Ovary (tissue), 9 donors: ENCODE results near the gene RAB40A. TPM values are rescaled to one million over a fixed set of nuclear protein-coding genes. Genes with fewer than 3 reads are reported as not detected.
"Not testable (repeated sequence)": the region's sequence is repeated elsewhere in the genome, so short reads cannot be mapped to it uniquely, and the experiment has no call there.

ENCODE experiments used
- DNase-seq, 5 donors: peaks; one replicate each; pipeline ENCODE4 v3.0.0-alpha.2; 2019 to 2020
- H3K27ac ChIP-seq, 2 donors: fragments of 200-600 bp; one replicate each; pipeline versions ENCODE4 v1.5.1 to v1.8.0; 2019 to 2022
- H3K27me3 ChIP-seq: fragments of 200-600 bp; one replicate; pipeline ENCODE4 v1.8.0; 2022
- H3K36me3 ChIP-seq: fragments of 200-600 bp; sonication (generic); one replicate; pipeline ENCODE4 v1.5.1; 2019
- H3K4me1 ChIP-seq: one replicate; pipeline ENCODE4 v1.8.1; 2013; ENCODE audit warnings: mild to moderate bottlenecking, moderate library complexity; ENCODE audit not compliant: insufficient read depth
- H3K4me3 ChIP-seq: fragments of 200-600 bp; sonication (generic); one replicate; pipeline ENCODE4 v1.5.1; 2017
- H3K9me3 ChIP-seq, 2 donors: fragments of 200-600 bp in 1 of 2; sonication (generic) in 1 of 2; one replicate each; pipeline versions ENCODE4 v1.5.1 to v1.8.1; 2013 to 2019; ENCODE audit warnings: mild to moderate bottlenecking in 1 of 2, moderate library complexity in 1 of 2
- EP300 ChIP-seq: sonication (generic); formaldehyde crosslinking; IDR thresholded peaks from one replicate; pipeline ENCODE4 v1.6.1; 2017; ENCODE audit warnings: antibody characterized with exemption
- POLR2A ChIP-seq: fragments of 450-650 bp; IDR thresholded peaks from one replicate; pipeline ENCODE4 v1.6.1; 2017; ENCODE audit warnings: antibody characterized with exemption, mild to moderate bottlenecking, moderate library complexity
- WGBS, 3 donors: extraction: QIAGEN DNeasy Blood & Tissue Kit in 1 of 3; methylation state at CpG; one replicate each; pipeline versions ENCODE4 v1.1.5 to v1.1.7; 2013 to 2017; 5-methylcytosine and 5-hydroxymethylcytosine counted together
- intact Hi-C, 4 donors: fragments of 100-400 bp; cut with DNase I; formaldehyde crosslinking; loops; one replicate each; pipeline versions ENCODE4 v1.11.0 to v1.15.1; 2022 to 2023
- polyA plus RNA-seq, 2 donors: library from polyadenylated mRNA; stranded (reverse); fragments of 200-250 nt in 1 of 2; fragments of 350-450 nt in 1 of 2; fragmentation: Illumina TruSeq in 1 of 2; extraction: RNeasy Lipid Tissue Mini Kit (QIAGEN cat#74804) in 1 of 2; gene quantifications; one replicate each; pipeline ENCODE4 v1.2.3, GENCODE V29; 2013 to 2014
- total RNA-seq, 7 donors: library from RNA; depleted of rRNA in 2 of 7; stranded (reverse); fragments of >200 nt in 2 of 7; fragmentation: NEBNext Ultra II Directional in 3 of 7; extraction: Animal tissue kit (Norgen Biotek cat#: 25700) in 3 of 7; gene quantifications; one replicate each; pipeline versions ENCODE4 v1.1.0 to v1.2.4, GENCODE V29; 2016 to 2023
- TF ChIP-seq, protein P1 (sequence below), 3 donors: fragments of 450-650 bp in 2 of 3; fragments of 200-600 bp in 1 of 3; IDR thresholded peaks; one replicate each; pipeline versions ENCODE4 v1.5.1 to v1.8.0; 2016 to 2022; ENCODE audit warnings: antibody characterized with exemption in 3 of 3, mild to moderate bottlenecking in 1 of 3
- donor health status: DM: no; HTN: no; CAD: no; lungs with moderate emphysema.
- donor health status: DM: no; HTN: no; CAD: no.
- donor health status: Bipolar disorder and iron deficiency.
- donor health status: DM: yes; HTN: yes; CAD: no.
- donor health status: DM: no; HTN: no; CAD: no.
- donor health status: DM: yes; HTN: yes; CAD: no.

The RAB40A gene
- total and polyA plus RNA-seq, 9 donors = 0.81 to 7.4 (median 2.5) TPM

DNA sequence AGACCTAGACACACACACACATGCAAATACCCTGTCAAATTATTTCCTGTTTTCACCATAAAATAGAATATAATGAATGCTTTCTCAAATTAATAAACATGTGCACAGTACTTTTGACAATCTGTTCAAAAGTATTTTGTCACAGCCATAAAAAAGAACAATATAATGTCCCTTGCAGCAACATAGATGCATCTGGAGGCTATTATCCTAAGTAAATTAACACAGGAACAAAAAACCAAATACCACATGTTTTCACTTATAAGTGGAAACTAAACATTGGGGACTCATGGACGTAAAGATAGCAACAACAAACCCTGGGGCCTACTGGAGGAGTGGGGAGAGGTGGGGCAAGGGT is 15.5 kb downstream of the RAB40A start:
- WGBS, 3 donors = 32 to 56% (median 51%) methylated on average over 1 of the region's 1 CpG
- Histone ChIP-seq H3K27me3 (no peaks in the 10 kb centered on the region), H3K36me3 (no peaks in the 10 kb centered on the region), H3K9me3 (no peaks in the 10 kb centered on the region), H3K4me1 (no peaks in the 10 kb centered on the region), H3K27ac (no peak overlapping the region), H3K4me3 (no peak overlapping the region)
- intact Hi-C loops = no loop called here
- TF ChIP-seq POLR2A (no peak), EP300 (no peak)
- TF ChIP-seq, protein P1, sequence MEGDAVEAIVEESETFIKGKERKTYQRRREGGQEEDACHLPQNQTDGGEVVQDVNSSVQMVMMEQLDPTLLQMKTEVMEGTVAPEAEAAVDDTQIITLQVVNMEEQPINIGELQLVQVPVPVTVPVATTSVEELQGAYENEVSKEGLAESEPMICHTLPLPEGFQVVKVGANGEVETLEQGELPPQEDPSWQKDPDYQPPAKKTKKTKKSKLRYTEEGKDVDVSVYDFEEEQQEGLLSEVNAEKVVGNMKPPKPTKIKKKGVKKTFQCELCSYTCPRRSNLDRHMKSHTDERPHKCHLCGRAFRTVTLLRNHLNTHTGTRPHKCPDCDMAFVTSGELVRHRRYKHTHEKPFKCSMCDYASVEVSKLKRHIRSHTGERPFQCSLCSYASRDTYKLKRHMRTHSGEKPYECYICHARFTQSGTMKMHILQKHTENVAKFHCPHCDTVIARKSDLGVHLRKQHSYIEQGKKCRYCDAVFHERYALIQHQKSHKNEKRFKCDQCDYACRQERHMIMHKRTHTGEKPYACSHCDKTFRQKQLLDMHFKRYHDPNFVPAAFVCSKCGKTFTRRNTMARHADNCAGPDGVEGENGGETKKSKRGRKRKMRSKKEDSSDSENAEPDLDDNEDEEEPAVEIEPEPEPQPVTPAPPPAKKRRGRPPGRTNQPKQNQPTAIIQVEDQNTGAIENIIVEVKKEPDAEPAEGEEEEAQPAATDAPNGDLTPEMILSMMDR (IDR thresholded peaks at IDR 0.05) = no peak
- no peak for DNase-seq

DNA sequence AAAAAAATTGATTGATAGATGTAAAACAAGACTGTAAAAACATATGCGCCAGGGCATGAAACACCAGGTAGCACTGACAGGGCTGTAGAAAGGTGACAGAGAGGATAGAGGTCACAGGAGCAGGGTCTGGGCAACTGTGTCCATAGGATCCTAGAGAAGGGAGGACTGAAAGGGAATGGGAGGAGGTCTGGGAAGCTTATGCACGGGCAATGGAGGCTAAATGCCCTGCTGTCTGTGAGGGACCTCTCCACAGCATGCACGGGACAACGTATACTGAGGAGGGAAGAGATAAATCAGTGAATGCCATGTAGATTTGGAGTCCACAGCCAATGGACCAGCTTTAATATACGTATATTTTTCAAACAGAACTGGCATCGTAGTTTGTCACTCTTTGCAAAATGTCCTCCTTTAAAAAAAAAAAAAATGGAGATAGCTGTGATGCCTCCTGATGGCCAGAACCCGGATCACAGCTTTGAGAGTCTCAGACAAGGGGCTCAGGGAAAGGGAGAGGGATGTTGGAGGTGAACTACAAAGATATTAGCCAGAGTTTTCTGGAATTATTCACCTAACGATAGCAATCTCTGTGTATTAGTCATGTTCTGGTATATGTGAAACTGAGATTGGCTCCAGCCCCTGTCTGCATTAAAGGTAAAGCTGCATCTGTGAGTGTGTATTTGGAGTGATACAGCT is 16.0 kb downstream of the RAB40A start:
- no peak overlapping the region for H3K4me3 ChIP-seq
- TF ChIP-seq POLR2A (no peak), EP300 (no peak)
- TF ChIP-seq, protein P1 (IDR thresholded peaks at IDR 0.05) = no peak
- no peak overlapping the region for H3K27ac ChIP-seq
- DNase-seq = no peak
- H3K36me3 ChIP-seq = no peaks in the 10 kb centered on the region
- no peaks in the 10 kb centered on the region for H3K27me3 ChIP-seq
- no peaks in the 10 kb centered on the region for H3K4me1 ChIP-seq
- no peaks in the 10 kb centered on the region for H3K9me3 ChIP-seq
- intact Hi-C loops = no loop called here
- WGBS, 3 donors = 57 to 61% (median 57%) methylated on average over 8 of the region's 8 CpGs

DNA sequence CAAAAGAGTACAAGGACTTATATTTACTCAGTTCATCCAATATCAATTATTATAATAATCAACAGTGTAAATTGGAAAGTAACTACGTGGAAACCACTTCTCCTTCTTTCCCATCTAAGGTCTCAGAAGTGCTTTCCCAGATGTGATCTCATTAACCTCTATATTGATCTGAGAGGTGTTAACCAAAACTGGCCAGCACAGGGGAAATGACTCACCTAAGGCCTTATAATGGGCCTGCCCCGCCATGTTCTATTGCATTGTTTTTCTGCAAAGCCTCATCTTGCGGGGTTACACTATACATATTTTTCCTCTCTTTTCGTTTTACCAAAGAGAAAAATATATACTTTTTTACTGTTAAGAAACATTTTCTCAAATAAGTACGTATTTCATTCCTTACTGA is 20.5 kb downstream of the RAB40A start:
- TF ChIP-seq, protein P1 (IDR thresholded peaks at IDR 0.05) = no peak
- no peak for TF ChIP-seq EP300
- TF ChIP-seq POLR2A = no peak
- intact Hi-C loops = no loop called here
- Histone ChIP-seq H3K27me3 (no peaks in the 10 kb centered on the region), H3K27ac (no peak overlapping the region), H3K9me3 (no peaks in the 10 kb centered on the region), H3K36me3 (no peaks in the 10 kb centered on the region), H3K4me1 (no peaks in the 10 kb centered on the region), H3K4me3 (no peak overlapping the region)
- no peak for DNase-seq
- WGBS, 3 donors = 75 to 80% (median 78%) methylated on average over 5 of the region's 5 CpGs

DNA sequence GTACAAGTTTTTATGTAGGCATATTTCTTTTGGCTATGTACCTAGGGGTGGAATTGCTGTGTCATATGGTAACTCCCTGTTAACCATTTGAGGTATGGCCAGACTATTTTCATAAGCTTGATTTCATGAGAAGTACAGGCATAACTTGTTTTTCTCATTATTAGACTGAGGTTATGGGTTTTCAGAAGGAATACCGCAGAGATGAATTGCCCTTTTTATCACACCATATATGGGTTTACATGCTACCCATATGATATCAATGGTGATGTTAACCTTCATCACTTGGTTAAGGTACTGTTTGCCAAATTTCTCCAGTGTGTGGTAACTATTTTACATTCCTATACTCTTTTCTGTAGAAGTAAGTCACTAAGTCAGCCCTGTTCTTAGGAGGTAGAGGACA is 23.5 kb downstream of the RAB40A start:
- no peak for DNase-seq
- TF ChIP-seq EP300 (no peak), POLR2A (no peak)
- TF ChIP-seq, protein P1 (IDR thresholded peaks at IDR 0.05) = no peak
- intact Hi-C loops = no loop called here

GRCh38 chrX:103493578-103493977 is 25.7 kb downstream of the RAB40A start:
- 84 to 92% (median 87%) methylated on average over 3 of the region's 3 CpGs for WGBS, 3 donors
- H3K4me1 ChIP-seq, H3K4me3 ChIP-seq, H3K27me3 ChIP-seq, intact Hi-C loops, DNase-seq, H3K36me3 ChIP-seq, H3K9me3 ChIP-seq, H3K27ac ChIP-seq: not testable (repeated sequence)

More for the DNA sequence above, 23.5 kb downstream of the RAB40A start:
- H3K27ac ChIP-seq = no peak overlapping the region
- no peaks in the 10 kb centered on the region for H3K4me1 ChIP-seq
- WGBS, 3 donors = 90 to 100% (median 92%) methylated on average over 1 of the region's 1 CpG
- H3K9me3 ChIP-seq = no peaks in the 10 kb centered on the region
- H3K36me3 ChIP-seq = no peaks in the 10 kb centered on the region
- no peaks in the 10 kb centered on the region for H3K27me3 ChIP-seq
- H3K4me3 ChIP-seq = no peak overlapping the region

DNA sequence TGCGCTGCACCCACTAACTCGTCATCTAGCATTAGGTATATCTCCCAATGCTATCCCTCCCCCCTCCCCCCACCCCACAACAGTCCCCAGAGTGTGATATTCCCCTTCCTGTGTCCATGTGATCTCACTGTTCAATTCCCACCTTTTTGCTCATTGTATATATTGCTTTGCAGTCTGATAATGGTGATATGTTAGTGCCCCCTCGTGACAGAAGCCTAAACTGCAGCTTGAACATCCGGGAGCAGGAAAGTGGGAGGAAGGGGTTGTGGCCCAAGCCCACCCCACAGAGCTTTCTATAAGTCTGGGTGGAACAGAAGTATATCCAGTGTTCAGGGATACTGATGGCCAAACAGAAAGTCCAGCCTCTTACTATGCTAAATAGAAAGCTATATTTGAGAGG is 29.6 kb downstream of the RAB40A start:
- 0 to 44% (median 32%) methylated on average over 2 to 4 of the region's 4 CpGs for WGBS, 3 donors

More for the DNA sequence above, 29.6 kb downstream of the RAB40A start:
- H3K36me3 ChIP-seq, H3K4me3 ChIP-seq, H3K27me3 ChIP-seq, H3K9me3 ChIP-seq, H3K27ac ChIP-seq, intact Hi-C loops, H3K4me1 ChIP-seq: not testable (repeated sequence)
- peak in 2 of 5 donors; percentile 24 to 30 for DNase-seq
